GM12872 (cell line): ENCODE results near the gene PRRT4.

Experiments used
- TF ChIP-seq, protein P1 (sequence below): IDR thresholded peaks from 3 replicates; pipeline ENCODE4 v1.5.1; 2011; ENCODE audit warnings: low read depth, mild to moderate bottlenecking, low read length, moderate library complexity; ENCODE audit not compliant: insufficient read depth

The PRRT4 gene

DNA sequence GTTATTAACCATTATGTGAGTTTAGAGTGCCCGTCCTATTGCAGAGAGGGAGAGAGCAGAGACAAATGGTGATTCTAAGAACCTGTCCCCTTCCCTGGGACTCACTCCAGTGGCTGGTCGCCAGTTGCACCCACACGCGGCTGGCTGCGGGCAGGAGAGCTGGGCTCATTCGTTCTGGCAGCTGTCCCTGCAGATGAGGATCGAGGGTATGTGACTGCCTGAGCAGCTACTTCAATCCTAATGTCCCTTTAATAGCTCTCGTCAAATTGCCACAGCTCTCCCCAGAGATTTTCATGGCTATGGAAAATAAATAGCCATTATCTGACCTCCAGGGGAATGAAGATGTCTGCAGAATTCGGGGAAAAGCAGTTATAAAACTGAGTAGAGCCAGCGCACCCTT is 59.4 kb downstream of the PRRT4 start:
- TF ChIP-seq, protein P1, sequence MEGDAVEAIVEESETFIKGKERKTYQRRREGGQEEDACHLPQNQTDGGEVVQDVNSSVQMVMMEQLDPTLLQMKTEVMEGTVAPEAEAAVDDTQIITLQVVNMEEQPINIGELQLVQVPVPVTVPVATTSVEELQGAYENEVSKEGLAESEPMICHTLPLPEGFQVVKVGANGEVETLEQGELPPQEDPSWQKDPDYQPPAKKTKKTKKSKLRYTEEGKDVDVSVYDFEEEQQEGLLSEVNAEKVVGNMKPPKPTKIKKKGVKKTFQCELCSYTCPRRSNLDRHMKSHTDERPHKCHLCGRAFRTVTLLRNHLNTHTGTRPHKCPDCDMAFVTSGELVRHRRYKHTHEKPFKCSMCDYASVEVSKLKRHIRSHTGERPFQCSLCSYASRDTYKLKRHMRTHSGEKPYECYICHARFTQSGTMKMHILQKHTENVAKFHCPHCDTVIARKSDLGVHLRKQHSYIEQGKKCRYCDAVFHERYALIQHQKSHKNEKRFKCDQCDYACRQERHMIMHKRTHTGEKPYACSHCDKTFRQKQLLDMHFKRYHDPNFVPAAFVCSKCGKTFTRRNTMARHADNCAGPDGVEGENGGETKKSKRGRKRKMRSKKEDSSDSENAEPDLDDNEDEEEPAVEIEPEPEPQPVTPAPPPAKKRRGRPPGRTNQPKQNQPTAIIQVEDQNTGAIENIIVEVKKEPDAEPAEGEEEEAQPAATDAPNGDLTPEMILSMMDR: no peak
